T-cell (primary cell): ENCODE data around the gene DYNC2H1. TPM values are rescaled to one million over a fixed set of nuclear protein-coding genes. Genes with fewer than 3 reads are reported as not detected.

ENCODE experiments used
- ATAC-seq, 4 experiments: fragments of 200-7000 bp in 3 of 4; fragments of 150-1000 bp in 1 of 4; cut with Tn5 transposase; replicated peaks in 1 of 4; 1 replicate in 3 of 4; 2 replicates in 1 of 4; pipeline ENCODE4 v1.10.0; 2021; ENCODE audit warnings: moderate library complexity in 3 of 4, mild to moderate bottlenecking in 2 of 4, moderate number of reproducible peaks in 1 of 4
- CTCF ChIA-PET, 2 donors: fragments of 300-600 bp; sonication (Branson Sonifier 250); formaldehyde crosslinking; loops; one replicate each; lab custom pipeline; 2022; ENCODE audit warnings: antibody characterized with exemption in 2 of 2; lab: Charles Lee
- POLR2A ChIA-PET, 2 donors: fragments of 300-600 bp; sonication (Branson Sonifier 250); formaldehyde crosslinking; loops; one replicate each; lab custom pipeline; 2022; ENCODE audit warnings: antibody characterized with exemption in 2 of 2; lab: Charles Lee
- DNase-seq, 35 experiments: peaks; one replicate each; pipeline versions ENCODE4 v3.0.0 to v3.0.0-alpha.2; 2013 to 2023
- H3K27ac ChIP-seq: one replicate; pipeline ENCODE4 v1.5.1; 2013; ENCODE audit warnings: low read length
- H3K27me3 ChIP-seq, 2 experiments: replicated peaks in 1 of 2; 1 replicate in 1 of 2; 2 replicates in 1 of 2; pipeline versions ENCODE4 v1.6.1 to v1.7.0; 2013; ENCODE audit warnings: low read length in 1 of 2, mixed read lengths in 1 of 2; ENCODE audit not compliant: control insufficient read depth in 2 of 2, insufficient read depth in 2 of 2; ENCODE audit errors: extremely low read depth in 1 of 2
- H3K36me3 ChIP-seq, 2 donors: 1 replicate in 1 of 2; 2 replicates in 1 of 2; pipeline versions ENCODE4 v1.6.1 to v1.7.0; 2013; ENCODE audit warnings: low read length in 1 of 2; ENCODE audit not compliant: control insufficient read depth in 2 of 2, insufficient read depth in 1 of 2; ENCODE audit errors: extremely low read depth in 1 of 2
- H3K4me1 ChIP-seq, 2 experiments: 1 replicate in 1 of 2; 2 replicates in 1 of 2; pipeline versions ENCODE4 v1.6.1 to v1.7.0; 2013; ENCODE audit warnings: low read length in 2 of 2, mixed read lengths in 1 of 2; ENCODE audit not compliant: insufficient read depth in 2 of 2, control insufficient read depth in 1 of 2; ENCODE audit errors: extremely low read depth in 1 of 2
- H3K4me3 ChIP-seq, 2 donors: 1 replicate in 1 of 2; 2 replicates in 1 of 2; pipeline versions ENCODE4 v1.5.1 to v1.7.0; 2013; ENCODE audit warnings: mild to moderate bottlenecking in 2 of 2, low read length in 1 of 2, moderate library complexity in 1 of 2; ENCODE audit not compliant: control insufficient read depth in 1 of 2; ENCODE audit errors: extremely low read depth in 1 of 2
- H3K9me3 ChIP-seq: 2 replicates; pipeline ENCODE4 v1.7.0; 2013
- H3K27ac Mint-ChIP-seq, 2 donors: one replicate each; pipeline ENCODE4 v1.8.0; 2020 to 2021; ENCODE audit warnings: mild to moderate bottlenecking in 2 of 2, mixed read lengths in 2 of 2
- H3K27me3 Mint-ChIP-seq, 2 donors: one replicate each; pipeline ENCODE4 v1.8.0; 2021 to 2022; ENCODE audit warnings: mixed read lengths in 2 of 2
- H3K36me3 Mint-ChIP-seq: one replicate; pipeline ENCODE4 v1.8.0; 2021; ENCODE audit warnings: mixed read lengths
- H3K4me1 Mint-ChIP-seq, 3 donors: one replicate each; pipeline ENCODE4 v1.8.0; 2020 to 2022; ENCODE audit warnings: mixed read lengths in 3 of 3, mild to moderate bottlenecking in 1 of 3
- H3K4me3 Mint-ChIP-seq, 3 donors: one replicate each; pipeline ENCODE4 v1.8.0; 2020 to 2022; ENCODE audit warnings: mild to moderate bottlenecking in 3 of 3, mixed read lengths in 3 of 3, moderate library complexity in 3 of 3
- H3K9me3 Mint-ChIP-seq, 3 donors: one replicate each; pipeline ENCODE4 v1.8.0; 2020 to 2022; ENCODE audit warnings: mixed read lengths in 3 of 3
- WGBS: methylation state at CpG from one replicate; pipeline ENCODE4 v1.1.5; 2013; ENCODE audit warnings: missing lambda C conversion rate; ENCODE audit not compliant: insufficient coverage; 5-methylcytosine and 5-hydroxymethylcytosine counted together
- total RNA-seq, 35 experiments: library from RNA in 6 of 35; stranded (reverse) in 6 of 35; fragments of 120-200 nt in 1 of 35; gene quantifications; one replicate each; pipeline versions ENCODE4 v1.2.1 to v1.2.4 and lab custom pipeline; 2013 to 2026

Gene DYNC2H1
- total RNA-seq, 5 donors from 2014 or later (not counting 1 experiment from before 2014, with no cell fraction given): 2.6 to 4.4 (median 3.2) TPM

- Histone ChIP-seq H3K27ac (no peak overlapping the region), H3K4me3 (no peak overlapping the region), H3K36me3 (no peaks in the 10 kb centered on the region), H3K9me3 (no peaks in the 10 kb centered on the region), H3K27me3 (peaks cover 0 to 3% of the 10 kb centered on the region in 2 experiments), H3K4me1 (no peaks in the 10 kb centered on the region)
- Mint-ChIP-seq H3K27me3 (peaks cover 0 to 12% of the 10 kb centered on the region in 2 donors), H3K4me3 (no peak overlapping the region), H3K4me1 (no peaks in the 10 kb centered on the region), H3K36me3 (no peaks in the 10 kb centered on the region), H3K27ac (no peak overlapping the region), H3K9me3 (no peaks in the 10 kb centered on the region)
- POLR2A ChIA-PET: no interaction called here
- no peak for ATAC-seq
- WGBS: 88% methylated on average over 1 of the region's 4 CpGs
- DNase-seq: no peak
- CTCF ChIA-PET: no interaction called here
Observed at GRCh38 chr11:103529181-103529684, 420.0 kb downstream of the DYNC2H1 start.

Other genes starting within 250 kb of the DYNC2H1 start
- not detected for gene MMP12, start 234.4 kb upstream of the DYNC2H1 start, total RNA-seq
- not detected for gene MMP13, start 153.7 kb upstream of the DYNC2H1 start, total RNA-seq
- gene DCUN1D5, start 17.3 kb upstream of the DYNC2H1 start, total RNA-seq: 10 to 100 TPM; 13.1 to 19.2 (median 15.6) TPM